Kidney (tissue), 14 donors: ENCODE measurements around the gene ESRRA. TPM values are rescaled to one million over a fixed set of nuclear protein-coding genes. Genes with fewer than 3 reads are reported as not detected.

Source experiments
- DNase-seq, 5 donors: peaks; one replicate each; pipeline ENCODE4 v3.0.0-alpha.2; 2013 to 2020
- FAIRE-seq: peaks from 2 replicates; lab custom pipeline; 2012; peaks lifted over from hg19 to GRCh38; lab: Jason Lieb, UNC
- H3K27ac ChIP-seq, 2 donors: one replicate each; pipeline ENCODE4 v1.7.0; 2013; ENCODE audit warnings: low read depth in 2 of 2, low read length in 2 of 2, inconsistent platforms in 1 of 2
- H3K27me3 ChIP-seq: one replicate; pipeline ENCODE4 v1.7.1; 2013; ENCODE audit warnings: low read length, inconsistent platforms; ENCODE audit not compliant: control insufficient read depth, insufficient read depth
- H3K36me3 ChIP-seq, 3 donors: one replicate each; pipeline versions ENCODE4 v1.7.0 to v1.7.1; 2013; ENCODE audit warnings: low read length in 3 of 3, control low read depth in 1 of 3, inconsistent platforms in 1 of 3; ENCODE audit not compliant: insufficient read depth in 3 of 3, control insufficient read depth in 2 of 3
- H3K4me1 ChIP-seq, 3 donors: one replicate each; pipeline versions ENCODE4 v1.7.0 to v1.7.1; 2013; ENCODE audit warnings: low read length in 3 of 3, inconsistent platforms in 1 of 3, low read depth in 1 of 3; ENCODE audit not compliant: control insufficient read depth in 2 of 3, insufficient read depth in 2 of 3
- H3K4me3 ChIP-seq, 3 donors: one replicate each; pipeline versions ENCODE4 v1.7.0 to v1.8.1; 2013; ENCODE audit warnings: low read length in 3 of 3, control low read depth in 1 of 3, inconsistent platforms in 1 of 3
- H3K9ac ChIP-seq, 3 donors: one replicate each; pipeline versions ENCODE4 v1.7.0 to v1.7.1; 2013; ENCODE audit warnings: low read length in 3 of 3, control low read depth in 1 of 3, inconsistent platforms in 1 of 3
- H3K9me3 ChIP-seq, 3 donors: one replicate each; pipeline versions ENCODE4 v1.7.0 to v1.7.1; 2013; ENCODE audit warnings: low read length in 3 of 3, control low read depth in 1 of 3, inconsistent platforms in 1 of 3; ENCODE audit not compliant: control insufficient read depth in 2 of 3, insufficient read depth in 1 of 3
- intact Hi-C: fragments of 100-400 bp; cut with DNase I; formaldehyde crosslinking; loops from one replicate; pipeline ENCODE4 v1.11.1; 2022
- polyA plus RNA-seq: library from polyadenylated mRNA; stranded (reverse); fragments of 350-450 nt; fragmentation: Illumina TruSeq; extraction: RNeasy Lipid Tissue Mini Kit (QIAGEN cat#74804); gene quantifications from one replicate; pipeline ENCODE4 v1.2.3, GENCODE V29; 2014; ENCODE audit warnings: low read depth, low replicate concordance; ENCODE audit not compliant: insufficient read depth
- total RNA-seq: library from RNA; stranded (reverse); fragmentation: NEBNext Ultra II Directional; extraction: Animal tissue kit (Norgen Biotek cat#: 25700); gene quantifications from one replicate; pipeline ENCODE4 v1.2.1, GENCODE V29; 2021
- TF ChIP-seq, protein P1 (sequence below): IDR thresholded peaks from 3 replicates; pipeline ENCODE4 v1.5.1; 2012; ENCODE audit warnings: mild to moderate bottlenecking, moderate library complexity, borderline replicate concordance; ENCODE audit not compliant: insufficient read depth; ENCODE audit errors: extremely low read depth
- donor health status: control.
- donor health status: control.
- donor health status: control.
- donor health status: control.
- donor health status: control.
- donor health status: DM: yes; HTN: yes; CAD: no.
- donor health status: Normal renal cell carcinoma (clear cell type).

The ESRRA gene
- total and polyA plus RNA-seq, 2 donors from 2014 or later = 59.7 to 117 TPM

DNA sequence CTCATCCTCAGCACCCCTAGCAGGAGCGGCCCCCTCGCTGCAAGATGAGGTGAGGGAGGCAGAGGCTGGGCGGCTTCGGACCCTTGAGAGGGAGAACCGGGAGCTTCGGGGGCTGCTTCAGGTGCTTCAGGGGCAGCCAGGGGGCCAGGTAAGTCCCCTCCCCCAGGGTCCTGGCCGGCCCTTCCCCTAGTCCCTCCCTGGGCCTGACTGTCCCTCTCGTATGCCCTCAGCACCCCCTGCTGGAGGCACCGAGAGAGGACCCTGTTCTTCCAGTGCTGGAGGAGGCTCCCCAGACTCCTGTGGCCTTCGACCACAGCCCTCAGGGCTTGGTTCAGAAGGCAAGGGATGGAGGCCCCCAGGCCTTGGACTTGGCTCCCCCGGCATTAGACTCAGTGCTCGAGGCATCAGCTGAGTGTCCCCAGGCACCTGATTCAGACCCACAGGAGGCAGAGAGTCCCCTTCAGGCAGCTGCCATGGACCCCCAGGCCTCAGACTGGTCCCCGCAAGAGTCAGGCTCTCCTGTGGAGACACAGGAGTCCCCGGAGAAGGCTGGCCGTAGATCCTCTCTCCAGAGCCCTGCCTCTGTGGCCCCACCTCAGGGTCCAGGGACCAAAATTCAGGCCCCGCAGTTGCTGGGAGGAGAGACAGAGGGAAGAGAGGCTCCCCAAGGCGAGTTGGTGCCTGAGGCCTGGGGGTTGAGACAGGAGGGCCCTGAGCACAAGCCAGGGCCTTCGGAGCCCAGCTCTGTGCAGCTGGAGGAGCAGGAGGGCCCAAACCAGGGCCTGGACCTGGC, 38.6 kb downstream of the ESRRA start:
- Histone ChIP-seq H3K27me3 (no peaks in the 10 kb centered on the region), H3K4me3 (no peak overlapping the region), H3K9ac (no peak overlapping the region), H3K4me1 (peaks cover 0 to 5% (median 4%) of the 10 kb centered on the region in 3 donors), H3K36me3 (no peaks in the 10 kb centered on the region), H3K9me3 (no peaks in the 10 kb centered on the region), H3K27ac (no peak overlapping the region)
- TF ChIP-seq, protein P1, sequence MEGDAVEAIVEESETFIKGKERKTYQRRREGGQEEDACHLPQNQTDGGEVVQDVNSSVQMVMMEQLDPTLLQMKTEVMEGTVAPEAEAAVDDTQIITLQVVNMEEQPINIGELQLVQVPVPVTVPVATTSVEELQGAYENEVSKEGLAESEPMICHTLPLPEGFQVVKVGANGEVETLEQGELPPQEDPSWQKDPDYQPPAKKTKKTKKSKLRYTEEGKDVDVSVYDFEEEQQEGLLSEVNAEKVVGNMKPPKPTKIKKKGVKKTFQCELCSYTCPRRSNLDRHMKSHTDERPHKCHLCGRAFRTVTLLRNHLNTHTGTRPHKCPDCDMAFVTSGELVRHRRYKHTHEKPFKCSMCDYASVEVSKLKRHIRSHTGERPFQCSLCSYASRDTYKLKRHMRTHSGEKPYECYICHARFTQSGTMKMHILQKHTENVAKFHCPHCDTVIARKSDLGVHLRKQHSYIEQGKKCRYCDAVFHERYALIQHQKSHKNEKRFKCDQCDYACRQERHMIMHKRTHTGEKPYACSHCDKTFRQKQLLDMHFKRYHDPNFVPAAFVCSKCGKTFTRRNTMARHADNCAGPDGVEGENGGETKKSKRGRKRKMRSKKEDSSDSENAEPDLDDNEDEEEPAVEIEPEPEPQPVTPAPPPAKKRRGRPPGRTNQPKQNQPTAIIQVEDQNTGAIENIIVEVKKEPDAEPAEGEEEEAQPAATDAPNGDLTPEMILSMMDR = no peak
- intact Hi-C loops = no loop called here
- no peak for DNase-seq
- FAIRE-seq = no peak

DNA sequence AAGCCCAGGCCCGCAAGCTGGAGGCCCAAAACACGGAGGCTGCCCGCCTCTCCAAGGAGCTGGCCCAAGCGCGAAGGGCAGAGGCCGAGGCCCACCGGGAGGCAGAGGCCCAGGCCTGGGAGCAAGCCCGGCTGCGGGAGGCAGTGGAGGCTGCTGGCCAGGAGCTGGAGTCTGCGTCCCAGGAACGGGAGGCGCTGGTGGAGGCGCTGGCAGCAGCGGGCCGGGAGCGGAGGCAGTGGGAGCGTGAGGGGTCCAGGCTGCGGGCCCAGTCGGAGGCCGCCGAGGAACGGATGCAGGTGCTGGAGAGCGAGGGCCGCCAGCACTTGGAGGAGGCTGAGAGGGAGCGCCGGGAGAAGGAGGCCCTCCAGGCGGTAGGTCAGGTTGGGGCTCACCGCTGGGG, 39.5 kb downstream of the ESRRA start:
- FAIRE-seq = no peak
- H3K9me3 ChIP-seq = no peaks in the 10 kb centered on the region
- intact Hi-C loops = no loop called here
- H3K36me3 ChIP-seq = no peaks in the 10 kb centered on the region
- H3K27ac ChIP-seq = no peak overlapping the region
- peaks cover 0 to 5% (median 4%) of the 10 kb centered on the region in 3 donors for H3K4me1 ChIP-seq
- no peak overlapping the region for H3K9ac ChIP-seq
- TF ChIP-seq, protein P1 = no peak
- no peak for DNase-seq
- H3K4me3 ChIP-seq = no peak overlapping the region
- H3K27me3 ChIP-seq = no peaks in the 10 kb centered on the region

DNA sequence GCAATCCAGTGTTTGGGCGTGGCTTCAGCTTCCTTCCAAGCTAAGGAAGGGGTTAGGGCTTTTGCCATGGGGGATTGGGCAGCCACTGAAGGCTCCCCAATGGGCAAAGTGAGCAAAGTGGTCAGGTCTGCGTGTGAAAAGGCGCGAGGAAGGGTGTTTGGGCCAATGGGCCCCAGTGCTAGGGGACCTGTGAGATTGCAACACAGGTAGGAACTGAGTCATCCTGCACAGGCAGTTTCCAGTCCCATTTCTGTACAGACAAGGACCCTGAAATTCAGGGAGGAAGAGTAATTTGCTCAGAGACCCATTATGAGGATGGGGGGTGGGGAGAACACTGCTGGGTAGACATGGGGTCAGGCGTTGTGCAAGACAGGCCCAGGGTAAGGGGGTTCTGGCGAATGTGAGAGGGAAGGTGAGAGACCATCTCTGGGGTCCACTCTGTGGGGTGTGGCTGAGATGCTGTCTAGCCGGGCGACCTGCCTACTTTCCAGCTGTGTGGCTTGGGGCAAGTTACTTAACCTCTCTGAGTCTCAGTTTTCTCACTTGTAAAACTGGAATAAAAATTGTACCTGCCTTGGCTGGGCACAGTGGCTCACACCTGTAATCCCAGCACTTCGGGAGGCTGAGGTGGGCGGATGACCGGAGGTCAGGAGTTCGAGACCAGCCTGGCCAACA, 42.0 kb downstream of the ESRRA start:
- DNase-seq (no peak), FAIRE-seq (no peak)
- H3K27ac ChIP-seq = no peak overlapping the region
- peaks cover 0 to under 1% (median 0%) of the 10 kb centered on the region in 3 donors for H3K4me1 ChIP-seq
- no peaks in the 10 kb centered on the region for H3K36me3 ChIP-seq
- no peaks in the 10 kb centered on the region for H3K9me3 ChIP-seq
- H3K9ac ChIP-seq = no peak overlapping the region
- no peak overlapping the region for H3K4me3 ChIP-seq
- TF ChIP-seq, protein P1 = no peak
- intact Hi-C loops = no loop called here
- no peaks in the 10 kb centered on the region for H3K27me3 ChIP-seq
